DOHH2 (cell line): ENCODE results near the gene OPN1SW.

Source experiments
- EZH2phosphoT487 ChIP-seq: fragments of 200-600 bp; sonication (generic); IDR thresholded peaks from 2 replicates; pipeline ENCODE4 v1.6.1; 2017; ENCODE audit warnings: borderline replicate concordance, mild to moderate bottlenecking, antibody characterized with exemption, low read length, moderate library complexity, mixed read lengths
- TF ChIP-seq, protein P1 (sequence below): fragments of 200-600 bp; sonication (generic); IDR thresholded peaks from one replicate; pipeline ENCODE4 v1.5.1; 2014; ENCODE audit warnings: antibody characterized with exemption, mild to moderate bottlenecking, low read depth, low read length; ENCODE audit not compliant: poor library complexity, severe bottlenecking

- TF ChIP-seq, protein P1, sequence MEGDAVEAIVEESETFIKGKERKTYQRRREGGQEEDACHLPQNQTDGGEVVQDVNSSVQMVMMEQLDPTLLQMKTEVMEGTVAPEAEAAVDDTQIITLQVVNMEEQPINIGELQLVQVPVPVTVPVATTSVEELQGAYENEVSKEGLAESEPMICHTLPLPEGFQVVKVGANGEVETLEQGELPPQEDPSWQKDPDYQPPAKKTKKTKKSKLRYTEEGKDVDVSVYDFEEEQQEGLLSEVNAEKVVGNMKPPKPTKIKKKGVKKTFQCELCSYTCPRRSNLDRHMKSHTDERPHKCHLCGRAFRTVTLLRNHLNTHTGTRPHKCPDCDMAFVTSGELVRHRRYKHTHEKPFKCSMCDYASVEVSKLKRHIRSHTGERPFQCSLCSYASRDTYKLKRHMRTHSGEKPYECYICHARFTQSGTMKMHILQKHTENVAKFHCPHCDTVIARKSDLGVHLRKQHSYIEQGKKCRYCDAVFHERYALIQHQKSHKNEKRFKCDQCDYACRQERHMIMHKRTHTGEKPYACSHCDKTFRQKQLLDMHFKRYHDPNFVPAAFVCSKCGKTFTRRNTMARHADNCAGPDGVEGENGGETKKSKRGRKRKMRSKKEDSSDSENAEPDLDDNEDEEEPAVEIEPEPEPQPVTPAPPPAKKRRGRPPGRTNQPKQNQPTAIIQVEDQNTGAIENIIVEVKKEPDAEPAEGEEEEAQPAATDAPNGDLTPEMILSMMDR: no peak
- TF ChIP-seq EZH2phosphoT487: no peak
These were observed 42.9 kb downstream of the OPN1SW start for GRCh38 chr7:128732521-128733277.
